H9 (cell line): ENCODE results near the gene PSMG2. TPM values are rescaled to one million over a fixed set of nuclear protein-coding genes. Genes with fewer than 3 reads are reported as not detected.
A peak's percentile ranks its signal among the peaks of the same experiment; 100 is the strongest.

ENCODE experiments used
- DNase-seq: peaks from one replicate; pipeline ENCODE4 v3.0.0-alpha.2; 2017
- H2AFZ ChIP-seq: one replicate; pipeline ENCODE4 v1.6.1; 2013; ENCODE audit warnings: mild to moderate bottlenecking, low read length, control low read depth, moderate library complexity
- H2AK5ac ChIP-seq: 2 replicates; pipeline ENCODE4 v1.6.1; 2013; ENCODE audit warnings: low read length, control low read depth, mixed read lengths; ENCODE audit not compliant: insufficient read length
- H2BK120ac ChIP-seq: one replicate; pipeline ENCODE4 v1.6.1; 2013; ENCODE audit warnings: low read depth, mild to moderate bottlenecking, low read length, control low read depth, inconsistent platforms; ENCODE audit not compliant: poor library complexity, severe bottlenecking
- H2BK12ac ChIP-seq: 2 replicates; pipeline ENCODE4 v1.6.1; 2013; ENCODE audit warnings: low read length, control low read depth, mixed read lengths, low read depth; ENCODE audit not compliant: insufficient read length
- H2BK15ac ChIP-seq: 2 replicates; pipeline ENCODE4 v1.6.1; 2013; ENCODE audit warnings: low read depth, low read length, control low read depth
- H2BK20ac ChIP-seq: one replicate; pipeline ENCODE4 v1.6.1; 2013; ENCODE audit warnings: low read depth, mild to moderate bottlenecking, low read length, control low read depth, inconsistent platforms; ENCODE audit not compliant: poor library complexity, severe bottlenecking
- H2BK5ac ChIP-seq: 2 replicates; pipeline ENCODE4 v1.6.1; 2013; ENCODE audit warnings: low read length, control low read depth, mixed read lengths; ENCODE audit not compliant: insufficient read length
- H3K14ac ChIP-seq: 2 replicates; pipeline ENCODE4 v1.6.1; 2013; ENCODE audit warnings: low read length, control low read depth; ENCODE audit not compliant: insufficient read depth
- H3K18ac ChIP-seq: 2 replicates; pipeline ENCODE4 v1.6.1; 2013; ENCODE audit warnings: low read depth, mild to moderate bottlenecking, mixed read lengths, low read length, control low read depth; ENCODE audit not compliant: insufficient read length
- H3K23ac ChIP-seq: 2 replicates; pipeline ENCODE4 v1.6.1; 2013; ENCODE audit warnings: low read length, control low read depth, mixed read lengths, low read depth; ENCODE audit not compliant: insufficient read length
- H3K23me2 ChIP-seq: 2 replicates; pipeline ENCODE4 v1.6.1; 2013; ENCODE audit warnings: low read depth, mild to moderate bottlenecking, mixed read lengths, low read length, control low read depth; ENCODE audit not compliant: insufficient read length, poor library complexity, severe bottlenecking
- H3K27ac ChIP-seq: 2 replicates; pipeline ENCODE4 v1.5.1; 2013; ENCODE audit warnings: low read length, control low read depth, mixed read lengths, low read depth; ENCODE audit not compliant: insufficient read length
- H3K27me3 ChIP-seq: 2 replicates; pipeline ENCODE4 v1.6.1; 2013; ENCODE audit warnings: low read length, control low read depth, inconsistent platforms; ENCODE audit not compliant: insufficient read depth
- H3K4ac ChIP-seq: 2 replicates; pipeline ENCODE4 v1.6.1; 2013; ENCODE audit warnings: low read depth, mild to moderate bottlenecking, control low read depth, inconsistent platforms, low read length, moderate library complexity
- H3K4me1 ChIP-seq: 2 replicates; pipeline ENCODE4 v1.6.1; 2013; ENCODE audit warnings: low read length, control low read depth, inconsistent platforms; ENCODE audit not compliant: insufficient read depth
- H3K4me2 ChIP-seq: 2 replicates; pipeline ENCODE4 v1.6.1; 2013; ENCODE audit warnings: low read length, control low read depth, mixed read lengths; ENCODE audit not compliant: insufficient read length, insufficient read depth
- H3K56ac ChIP-seq: 2 replicates; pipeline ENCODE4 v1.6.1; 2013; ENCODE audit warnings: low read depth, mild to moderate bottlenecking, mixed read lengths, low read length, control low read depth; ENCODE audit not compliant: insufficient read length
- H3K79me1 ChIP-seq: 2 replicates; pipeline ENCODE4 v1.6.1; 2013; ENCODE audit warnings: low read depth, mild to moderate bottlenecking, moderate library complexity, low read length, control low read depth, inconsistent platforms; ENCODE audit not compliant: insufficient read depth, poor library complexity, severe bottlenecking
- H3K79me2 ChIP-seq: 2 replicates; pipeline ENCODE4 v1.6.1; 2013; ENCODE audit warnings: low read length, control low read depth, inconsistent platforms; ENCODE audit not compliant: insufficient read depth
- H3K9ac ChIP-seq: 2 replicates; pipeline ENCODE4 v1.6.1; 2013; ENCODE audit warnings: low read length, control low read depth, mixed read lengths; ENCODE audit not compliant: insufficient read length; ENCODE audit errors: extremely low read depth
- H3K9me3 ChIP-seq: one replicate; pipeline ENCODE4 v1.6.1; 2013; ENCODE audit warnings: low read depth, low read length, inconsistent platforms; ENCODE audit not compliant: control insufficient read depth
- H3T11ph ChIP-seq: one replicate; pipeline ENCODE4 v1.6.1; 2013; ENCODE audit warnings: mild to moderate bottlenecking, low read length, control low read depth, inconsistent platforms
- H4K20me1 ChIP-seq: one replicate; pipeline ENCODE4 v1.6.1; 2013; ENCODE audit not compliant: control insufficient read depth, insufficient read length, insufficient read depth
- H4K5ac ChIP-seq: 2 replicates; pipeline ENCODE4 v1.6.1; 2013; ENCODE audit warnings: low read depth, mild to moderate bottlenecking, mixed read lengths, low read length, control low read depth; ENCODE audit not compliant: insufficient read length
- H4K8ac ChIP-seq: replicated peaks from 2 replicates; pipeline ENCODE4 v1.6.1; 2013; ENCODE audit warnings: low read length, control low read depth, mixed read lengths, low read depth; ENCODE audit not compliant: insufficient read length
- H4K91ac ChIP-seq: 2 replicates; pipeline ENCODE4 v1.6.1; 2013; ENCODE audit warnings: low read depth, mild to moderate bottlenecking, moderate library complexity, mixed read lengths, low read length, control low read depth; ENCODE audit not compliant: insufficient read length
- H3K27ac Mint-ChIP-seq, 3 experiments: 2 replicates in 2 of 3; 3 replicates in 1 of 3; pipeline ENCODE4 v1.8.0; 2020 to 2021; ENCODE audit warnings: mixed read lengths in 3 of 3, mild to moderate bottlenecking in 1 of 3, moderate library complexity in 1 of 3
- H3K27me3 Mint-ChIP-seq: 2 replicates; pipeline ENCODE4 v1.8.0; 2021; ENCODE audit warnings: low read depth, mild to moderate bottlenecking, moderate library complexity, mixed read lengths
- H3K36me3 Mint-ChIP-seq, 3 experiments: 2 replicates in 2 of 3; 3 replicates in 1 of 3; pipeline ENCODE4 v1.8.0; 2020 to 2021; ENCODE audit warnings: low read depth in 3 of 3, mixed read lengths in 3 of 3; ENCODE audit not compliant: insufficient read depth in 1 of 3
- H3K4me1 Mint-ChIP-seq, 2 experiments: 2 replicates each; pipeline ENCODE4 v1.8.0; 2020; ENCODE audit warnings: mixed read lengths in 2 of 2
- H3K4me3 Mint-ChIP-seq, 2 experiments: 2 replicates in 1 of 2; 3 replicates in 1 of 2; pipeline ENCODE4 v1.8.0; 2020 to 2021; ENCODE audit warnings: mild to moderate bottlenecking in 2 of 2, mixed read lengths in 2 of 2, moderate library complexity in 1 of 2
- H3K9me3 Mint-ChIP-seq, 2 experiments: 2 replicates in 1 of 2; 3 replicates in 1 of 2; pipeline ENCODE4 v1.8.0; 2020; ENCODE audit warnings: mild to moderate bottlenecking in 2 of 2, mixed read lengths in 2 of 2, moderate library complexity in 1 of 2
- WGBS: extraction: QIAGEN DNeasy Blood & Tissue Kit; methylation state at CpG from one replicate; pipeline ENCODE4 v1.1.7; 2013; ENCODE audit warnings: missing lambda C conversion rate, low lambda C conversion rate, mixed read lengths; ENCODE audit not compliant: insufficient read length; ENCODE audit errors: extremely low coverage; 5-methylcytosine and 5-hydroxymethylcytosine counted together
- total RNA-seq: library from RNA; stranded (reverse); gene quantifications from 2 replicates; pipeline ENCODE4 v1.2.1, GENCODE V29; 2021
- TF ChIP-seq, protein P1 (sequence below): fragments of 200-600 bp; sonication (generic); conservative IDR thresholded peaks from 3 replicates; pipeline ENCODE4 v1.8.0; 2021; ENCODE audit warnings: antibody characterized with exemption, mild to moderate bottlenecking

PSMG2 gene
- total RNA-seq, 1 experiment from 2014 or later: 72.2 TPM

DNA sequence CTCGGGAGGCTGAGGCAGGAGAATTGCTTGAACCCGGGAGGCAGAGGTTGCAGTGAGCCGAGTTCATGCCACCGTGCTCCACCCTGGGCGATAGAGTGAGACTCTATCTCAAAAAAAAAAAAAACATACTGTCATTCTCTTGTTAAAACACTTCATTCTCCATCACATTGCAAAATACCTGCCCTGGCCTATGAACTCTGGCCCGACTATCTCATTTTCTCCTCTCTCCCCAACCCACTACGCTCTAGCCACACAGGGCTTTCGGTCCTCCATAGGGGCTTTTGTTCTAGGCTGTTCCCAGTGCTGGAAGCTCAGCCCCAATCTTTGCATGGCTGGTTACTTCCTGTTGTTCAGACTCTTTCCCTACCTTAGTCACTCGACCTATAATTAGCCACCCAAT lies 10.6 kb upstream of the PSMG2 start:
- WGBS: no CpG with 5 or more reads among the region's 9 CpGs
- Histone ChIP-seq H3T11ph (no peak overlapping the region), H2AFZ (no peak overlapping the region), H3K23ac (no peak overlapping the region), H3K4me1 (no peaks in the 10 kb centered on the region), H3K79me2 (no peaks in the 10 kb centered on the region), H2BK20ac (no peak overlapping the region), H3K4me2 (no peak overlapping the region), H2BK12ac (no peak overlapping the region), H3K27ac (no peak overlapping the region), H3K27me3 (no peaks in the 10 kb centered on the region), H4K20me1 (no peaks in the 10 kb centered on the region), H2BK120ac (no peak overlapping the region), H3K56ac (no peak overlapping the region), H3K23me2 (no peaks in the 10 kb centered on the region), H2BK5ac (no peak overlapping the region), H4K91ac (no peak overlapping the region), H3K4ac (no peak overlapping the region), H2AK5ac (no peak overlapping the region), H3K9me3 (no peaks in the 10 kb centered on the region), H3K9ac (no peak overlapping the region), H3K14ac (no peak overlapping the region), H2BK15ac (no peak overlapping the region), H4K5ac (no peak overlapping the region), H4K8ac (no peak overlapping the region), H3K79me1 (no peaks in the 10 kb centered on the region), H3K18ac (no peak overlapping the region)
- no peak for DNase-seq
- Mint-ChIP-seq H3K27ac (peak overlapping the region; percentile 1 to 39 (median 38); a peak in 3 of 7 replicates), H3K27me3 (no peaks in the 10 kb centered on the region), H3K9me3 (no peaks in the 10 kb centered on the region), H3K4me3 (no peak overlapping the region), H3K4me1 (no peaks in the 10 kb centered on the region), H3K36me3 (peaks cover 6 to 38% (median 35%) of the 10 kb centered on the region in 3 experiments; a peak in 6 of 7 replicates)
- TF ChIP-seq, protein P1, sequence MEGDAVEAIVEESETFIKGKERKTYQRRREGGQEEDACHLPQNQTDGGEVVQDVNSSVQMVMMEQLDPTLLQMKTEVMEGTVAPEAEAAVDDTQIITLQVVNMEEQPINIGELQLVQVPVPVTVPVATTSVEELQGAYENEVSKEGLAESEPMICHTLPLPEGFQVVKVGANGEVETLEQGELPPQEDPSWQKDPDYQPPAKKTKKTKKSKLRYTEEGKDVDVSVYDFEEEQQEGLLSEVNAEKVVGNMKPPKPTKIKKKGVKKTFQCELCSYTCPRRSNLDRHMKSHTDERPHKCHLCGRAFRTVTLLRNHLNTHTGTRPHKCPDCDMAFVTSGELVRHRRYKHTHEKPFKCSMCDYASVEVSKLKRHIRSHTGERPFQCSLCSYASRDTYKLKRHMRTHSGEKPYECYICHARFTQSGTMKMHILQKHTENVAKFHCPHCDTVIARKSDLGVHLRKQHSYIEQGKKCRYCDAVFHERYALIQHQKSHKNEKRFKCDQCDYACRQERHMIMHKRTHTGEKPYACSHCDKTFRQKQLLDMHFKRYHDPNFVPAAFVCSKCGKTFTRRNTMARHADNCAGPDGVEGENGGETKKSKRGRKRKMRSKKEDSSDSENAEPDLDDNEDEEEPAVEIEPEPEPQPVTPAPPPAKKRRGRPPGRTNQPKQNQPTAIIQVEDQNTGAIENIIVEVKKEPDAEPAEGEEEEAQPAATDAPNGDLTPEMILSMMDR: no peak
